Stimulated activated naive CD8-positive, alpha-beta T cell treated with anti-CD3 and anti-CD28 coated beads, Interleukin-15, Interleukin-2, amounts not matched to agents 100 U/mL and 50 U/mL, for 24 hours (primary cell): ENCODE measurements around the gene CNTN1.

ENCODE experiments used
- ATAC-seq: fragments of 150-1000 bp; cut with Tn5 transposase; one replicate; pipeline ENCODE4 v1.10.0; 2021
- DNase-seq: peaks from one replicate; pipeline ENCODE4 v3.0.0; 2021

The CNTN1 gene

DNA sequence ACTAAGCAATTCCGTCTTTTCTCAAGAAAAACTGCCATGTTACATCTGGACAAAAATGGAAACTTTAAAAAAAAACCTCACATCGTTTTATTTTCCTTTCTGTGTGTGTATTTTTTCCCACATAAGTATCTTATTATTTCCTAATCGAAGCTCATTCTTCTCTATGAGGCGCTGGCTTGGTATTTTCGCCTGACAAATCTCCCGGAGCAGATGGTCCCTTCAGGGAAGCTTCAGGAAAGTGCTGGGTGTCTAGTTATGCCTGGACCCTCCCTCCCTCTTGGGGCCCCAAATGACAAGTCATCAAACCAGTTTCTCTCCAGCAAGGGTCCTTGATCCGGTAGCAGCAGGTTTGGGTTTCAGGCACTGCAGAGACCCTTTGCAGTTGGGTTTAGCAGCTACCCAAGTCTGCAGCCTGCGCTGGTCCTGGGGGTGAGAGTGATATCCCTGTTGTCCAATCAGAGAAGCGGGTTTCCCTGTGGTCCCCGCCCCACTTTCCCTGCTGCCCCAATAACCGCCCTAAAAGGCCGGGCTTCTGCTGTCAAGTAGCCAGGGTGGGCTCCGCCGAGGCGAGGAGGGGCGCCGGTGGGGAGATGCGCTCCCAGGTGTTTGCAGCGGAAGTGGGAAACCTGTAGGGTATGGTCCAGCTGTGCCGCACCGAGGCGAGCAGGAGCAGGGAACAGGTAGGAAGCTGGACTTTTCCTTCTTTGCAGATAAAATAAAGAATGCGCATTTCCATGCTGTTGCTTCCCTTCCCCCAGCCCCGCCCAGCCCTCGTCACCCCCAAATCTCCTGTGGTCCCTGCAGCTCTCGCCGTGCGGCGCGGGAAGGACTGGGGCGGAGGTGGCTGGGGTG, at the start of gene CNTN1:
Gene CNTN1 (plus strand): TSS at position 527 of the 852 bp plus-strand sequence.
- no peak for ATAC-seq

DNA sequence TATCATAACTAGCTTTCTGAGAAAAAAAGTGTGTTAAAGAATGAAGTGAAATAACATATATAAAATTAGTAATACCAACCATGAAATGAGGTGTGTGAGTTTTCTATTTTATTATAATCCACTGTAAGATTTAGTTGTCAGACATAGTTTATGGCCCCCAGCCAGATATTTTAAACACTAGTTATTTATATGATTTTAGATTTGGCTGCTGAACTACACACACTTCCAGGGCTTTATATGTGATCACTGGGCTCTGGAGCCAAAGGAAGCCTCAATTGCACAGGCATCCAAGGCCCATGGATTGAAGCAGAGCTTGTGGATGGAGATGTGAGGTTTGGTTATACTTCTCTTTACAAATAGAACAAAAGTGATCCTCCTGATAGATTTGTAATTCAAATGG, 48.7 kb upstream of the CNTN1 start:
- no peak for DNase-seq
- ATAC-seq: no peak

More for the DNA sequence above, at the start of gene CNTN1:
- no peak for DNase-seq

DNA sequence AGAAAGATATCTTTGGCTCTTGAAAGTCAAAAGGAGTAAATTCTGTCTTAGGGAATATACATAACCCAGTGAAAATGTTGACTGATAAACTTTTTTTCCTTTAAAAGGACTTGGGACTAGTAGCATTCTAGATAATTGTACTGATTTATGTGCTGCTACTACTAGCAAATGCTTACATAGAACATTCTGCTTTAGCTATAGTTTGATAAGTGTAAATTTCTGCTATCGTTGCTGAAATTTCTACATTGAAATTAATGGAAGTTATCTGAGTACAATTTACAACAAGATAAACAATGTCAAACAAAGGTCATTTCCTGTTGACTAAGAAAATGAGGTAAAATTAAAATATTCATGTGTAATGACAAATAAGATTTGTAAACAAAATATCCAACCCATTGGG, 48.3 kb upstream of the CNTN1 start:
- ATAC-seq: no peak
- DNase-seq: no peak

DNA sequence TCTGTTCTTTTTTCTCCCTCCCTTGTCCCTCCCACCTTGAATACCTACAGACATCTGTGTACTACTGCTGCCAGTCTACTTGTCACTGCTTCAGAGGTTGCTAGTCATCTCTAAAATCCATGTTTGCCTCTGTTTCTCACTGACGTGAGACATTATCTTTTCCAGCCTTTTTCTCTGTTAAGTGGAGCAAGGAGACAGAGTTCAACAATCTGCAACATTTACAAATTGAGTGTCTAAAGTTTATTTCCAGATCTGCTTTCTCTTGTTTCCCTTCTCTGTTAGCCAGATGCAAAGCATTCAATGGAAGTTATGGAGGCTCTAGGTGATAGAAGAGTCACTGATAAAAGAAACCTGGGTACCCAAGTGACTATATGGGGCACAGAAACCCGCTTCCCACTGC, 47.5 kb upstream of the CNTN1 start:
- ATAC-seq: no peak
- no peak for DNase-seq

DNA sequence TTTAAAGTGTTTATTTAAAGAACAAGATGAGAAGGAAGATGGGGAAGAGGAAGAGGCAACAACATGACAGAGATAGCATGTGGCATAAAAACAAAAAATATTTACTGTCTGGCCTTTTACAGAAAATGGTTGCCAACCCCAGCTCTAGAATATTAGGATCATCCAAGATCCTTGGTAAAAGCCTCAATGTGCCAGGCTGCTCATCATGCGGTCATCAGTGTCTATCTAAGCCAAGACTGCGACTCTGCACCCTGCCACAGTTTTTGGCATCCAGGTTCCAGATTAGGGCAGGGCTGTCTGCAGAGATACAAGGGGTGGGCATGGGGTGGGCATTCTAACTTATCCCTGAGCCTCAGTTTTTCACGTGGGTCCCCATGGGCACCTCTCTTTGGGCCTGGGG, 46.9 kb upstream of the CNTN1 start:
- DNase-seq: no peak
- no peak for ATAC-seq

DNA sequence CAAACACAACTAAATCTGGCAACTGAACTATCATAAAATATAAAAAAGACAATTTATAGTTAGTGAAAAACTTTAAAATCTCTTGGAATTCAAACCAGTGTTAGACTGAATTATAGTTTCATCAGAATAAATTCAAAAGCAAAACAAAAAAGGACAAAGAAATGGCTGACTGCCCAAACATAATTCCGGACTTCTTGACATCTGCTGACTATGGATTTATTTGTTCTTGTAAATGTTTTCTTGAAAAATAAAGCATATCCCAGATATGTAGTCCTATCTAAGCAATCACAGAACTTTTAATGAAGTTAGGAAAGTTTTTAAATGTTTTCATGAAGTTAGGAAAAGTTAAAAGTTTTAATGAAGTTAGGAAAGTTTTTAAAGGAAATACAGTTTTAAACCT, 45.8 kb upstream of the CNTN1 start:
- DNase-seq (no peak), ATAC-seq (no peak)

DNA sequence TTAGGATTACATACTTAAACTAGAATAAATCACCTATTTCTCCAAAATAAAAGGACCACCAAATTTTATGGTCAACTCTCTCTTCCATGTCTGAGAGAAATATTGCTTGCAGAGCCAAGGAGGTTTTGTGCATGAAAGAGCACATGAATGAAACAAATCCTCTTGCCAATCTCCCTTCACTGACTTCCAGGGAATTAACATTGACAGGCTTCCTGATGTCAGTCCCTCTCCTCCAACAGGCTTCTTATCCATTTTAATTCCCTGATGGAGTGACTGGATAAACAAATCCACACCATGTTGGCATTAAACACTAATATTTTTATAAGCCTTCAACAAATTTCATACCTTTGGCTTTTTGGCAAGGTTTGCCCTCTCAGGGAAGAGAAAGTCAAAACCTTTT, 45.3 kb upstream of the CNTN1 start:
- no peak for DNase-seq
- no peak for ATAC-seq

DNA sequence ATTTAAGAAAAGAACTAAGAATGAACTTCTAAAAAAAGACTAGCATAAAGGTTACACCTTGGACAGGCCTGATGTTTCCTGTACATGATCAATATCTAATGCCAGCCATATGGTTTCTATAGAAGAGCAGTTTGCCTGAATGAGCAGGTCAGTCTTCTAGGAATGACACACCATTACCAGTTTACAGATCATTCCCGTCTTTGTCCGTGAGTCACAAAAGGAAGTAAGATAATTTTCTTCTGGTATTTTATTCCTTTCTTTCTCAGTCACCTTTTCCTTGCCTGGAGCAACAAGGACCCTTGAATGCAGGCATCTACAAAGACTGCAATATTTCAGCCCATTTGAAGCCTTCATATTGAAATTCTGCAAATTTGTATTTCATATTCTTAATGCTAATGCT, 44.6 kb upstream of the CNTN1 start:
- DNase-seq: no peak
- ATAC-seq: no peak

DNA sequence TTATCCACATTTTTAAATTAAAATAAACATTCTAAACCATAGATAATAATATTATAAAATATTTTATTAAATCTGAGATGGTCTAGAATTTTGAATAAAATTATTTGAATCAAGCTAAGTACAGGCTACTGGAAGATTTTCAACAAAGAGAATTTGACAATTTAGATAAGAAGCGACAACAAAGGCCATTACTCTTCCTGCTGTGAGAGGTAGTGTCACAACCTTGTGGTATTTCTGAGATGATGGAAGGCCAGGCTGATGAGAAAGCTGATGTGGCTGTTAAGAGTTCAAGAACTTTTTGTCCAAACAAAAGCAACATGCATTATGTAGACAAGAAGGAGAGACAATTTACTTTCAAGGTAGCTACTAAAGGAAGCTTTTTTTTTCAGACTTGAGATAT, 43.7 kb upstream of the CNTN1 start:
- no peak for DNase-seq
- no peak for ATAC-seq

DNA sequence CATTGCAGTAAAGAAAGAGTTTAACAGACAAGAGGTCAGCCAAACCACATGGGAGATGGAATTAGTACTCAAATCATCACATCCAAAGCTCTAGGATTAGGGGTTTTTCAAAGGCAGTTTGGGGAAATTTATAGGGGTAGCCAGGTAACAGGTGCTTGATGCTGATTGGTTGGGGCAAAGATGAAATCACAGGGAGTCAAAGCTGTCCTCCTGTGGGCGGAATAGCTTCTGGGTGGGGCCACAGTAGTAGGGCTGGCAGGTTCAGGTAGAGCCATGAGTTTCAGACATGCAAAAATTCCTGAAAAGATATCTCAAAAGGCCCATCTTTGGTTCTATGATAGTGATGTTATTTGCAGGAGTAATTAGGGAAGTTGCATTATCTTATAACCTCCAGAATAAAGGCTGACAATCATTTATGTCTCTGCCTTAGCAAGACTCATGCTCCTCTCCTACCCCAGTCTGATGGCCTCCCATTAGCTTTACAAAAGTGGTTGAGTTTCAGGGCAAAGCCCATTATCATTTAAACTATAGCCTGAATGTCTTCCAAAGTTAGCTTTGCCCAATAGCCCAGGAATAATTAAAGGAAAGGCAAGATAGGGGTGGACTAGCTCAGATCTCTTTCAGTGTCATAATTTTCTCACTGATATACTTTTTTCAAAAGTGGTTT, 42.1 kb upstream of the CNTN1 start:
- ATAC-seq (no peak), DNase-seq (no peak)

DNA sequence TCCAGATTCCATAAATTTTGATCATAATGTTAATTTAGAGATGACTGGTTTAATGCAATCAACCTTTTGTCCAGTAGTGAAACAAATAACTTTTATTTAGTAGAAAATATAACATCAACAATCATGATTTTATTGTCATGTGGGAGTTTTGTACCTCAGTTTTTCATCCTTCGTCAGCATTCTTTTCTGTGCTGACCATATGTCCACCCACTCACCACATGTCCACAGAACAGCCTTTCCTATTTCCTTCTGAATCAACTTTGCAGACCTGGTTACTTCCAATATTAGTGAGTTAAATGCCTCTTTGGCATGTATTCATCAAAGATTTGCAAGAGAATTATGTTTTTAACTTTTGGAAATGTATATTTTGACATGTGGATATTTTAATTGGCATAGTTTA, 36.8 kb upstream of the CNTN1 start:
- no peak for DNase-seq
- no peak for ATAC-seq

DNA sequence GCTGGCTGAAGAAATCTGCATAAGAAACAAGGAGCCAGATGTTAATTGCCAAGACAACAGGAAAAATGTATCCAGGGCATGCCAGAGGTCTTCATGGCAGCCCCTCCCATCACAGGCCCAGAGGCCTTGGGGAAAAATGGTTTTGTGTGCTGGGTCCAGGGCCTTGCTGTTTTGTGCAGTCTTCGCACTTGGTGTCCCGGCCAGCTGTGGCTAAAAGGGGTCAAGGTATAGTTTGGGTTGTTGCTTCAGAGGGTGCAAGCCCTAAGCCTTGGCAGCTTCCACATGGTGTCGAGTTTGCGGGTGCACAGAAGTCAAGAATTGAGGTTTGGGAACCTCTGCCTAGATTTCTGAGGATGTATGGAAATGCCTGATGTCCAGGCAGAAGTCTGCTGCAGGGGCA, 29.9 kb upstream of the CNTN1 start:
- no peak for ATAC-seq
- no peak for DNase-seq

DNA sequence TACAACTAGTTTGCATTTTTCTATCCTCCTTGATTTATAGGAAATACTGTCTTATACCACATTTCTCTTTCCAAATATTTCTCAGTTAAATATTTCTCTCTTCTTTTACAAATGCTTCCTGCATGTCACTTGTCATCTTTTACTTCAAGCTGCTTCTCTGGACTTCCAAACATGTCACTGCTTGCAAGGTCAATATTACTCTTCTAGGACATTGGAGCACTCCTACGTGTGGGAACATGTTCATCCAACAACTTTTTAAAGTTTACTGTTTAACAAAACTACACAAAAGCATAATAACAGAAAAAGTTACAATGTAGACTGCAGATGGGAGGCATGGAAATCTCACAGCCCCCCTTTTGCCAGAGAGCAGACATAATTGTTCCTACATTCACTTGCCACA, 28.5 kb upstream of the CNTN1 start:
- DNase-seq (no peak), ATAC-seq (no peak)

DNA sequence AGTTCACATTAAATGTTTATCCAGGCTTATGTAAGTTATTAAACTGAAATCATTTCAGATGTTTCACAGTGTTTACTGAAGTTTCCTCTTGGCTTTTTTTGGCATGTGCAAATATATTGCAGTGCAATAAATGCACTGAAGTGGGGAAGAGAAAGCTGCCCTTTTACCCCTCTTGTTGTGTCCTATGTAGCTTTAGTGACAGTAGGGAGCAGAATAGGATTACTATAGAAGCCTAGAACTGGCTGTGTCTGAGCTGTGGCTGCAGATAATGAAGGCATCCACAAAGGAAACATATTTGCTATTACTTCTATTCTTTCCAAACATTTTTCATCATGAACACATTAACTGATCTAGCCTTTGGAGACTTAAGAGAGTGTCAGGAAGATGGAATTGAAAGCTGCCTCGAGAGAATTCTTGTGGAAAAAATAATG, 24.1 kb upstream of the CNTN1 start:
- no peak for ATAC-seq
- DNase-seq: no peak

DNA sequence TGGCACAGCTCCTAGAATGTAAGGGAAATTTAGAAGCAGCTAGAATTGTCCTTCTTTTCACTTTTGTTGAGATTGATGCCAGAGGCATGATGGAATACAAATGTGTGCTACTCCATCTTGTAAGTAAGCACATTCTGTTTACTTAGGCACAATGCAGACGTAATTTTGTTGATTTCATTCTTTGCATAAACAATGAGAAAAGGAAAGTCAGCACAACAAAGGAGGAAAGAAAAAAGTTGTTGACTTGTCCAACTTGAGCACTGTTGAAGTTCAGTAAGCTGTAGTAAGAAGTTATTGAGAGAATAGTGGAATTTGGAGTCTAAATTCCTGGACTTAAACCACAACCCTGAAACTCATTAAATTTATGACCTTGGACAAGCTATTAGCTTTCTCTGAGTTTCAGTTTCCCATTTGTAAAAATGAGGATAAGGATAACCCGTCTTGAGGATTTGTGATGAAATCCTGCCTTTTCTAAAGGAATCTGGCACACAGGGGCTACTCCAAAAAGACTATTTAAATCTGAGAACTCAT, 19.4 kb upstream of the CNTN1 start:
- DNase-seq (no peak), ATAC-seq (no peak)

DNA sequence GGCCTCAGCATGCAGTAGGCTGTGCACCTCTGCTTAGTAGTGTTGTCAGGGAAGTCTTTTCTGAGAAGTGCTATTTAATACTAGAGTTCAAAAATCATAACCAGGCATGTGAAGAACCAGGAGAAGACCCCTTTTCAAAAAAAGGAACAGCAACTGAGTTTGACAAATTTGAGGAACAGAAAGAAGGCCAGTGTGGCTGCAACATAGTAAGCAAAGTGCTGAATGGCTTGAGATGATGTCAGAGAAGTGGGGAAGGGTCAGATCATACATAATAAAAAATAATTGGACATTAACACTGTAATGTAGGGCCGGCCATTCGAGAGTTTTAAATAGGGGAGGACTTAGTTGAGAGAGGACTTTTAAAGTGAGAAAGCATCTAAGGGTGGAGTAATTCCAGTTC, 11.1 kb upstream of the CNTN1 start:
- DNase-seq: no peak
- no peak for ATAC-seq

DNA sequence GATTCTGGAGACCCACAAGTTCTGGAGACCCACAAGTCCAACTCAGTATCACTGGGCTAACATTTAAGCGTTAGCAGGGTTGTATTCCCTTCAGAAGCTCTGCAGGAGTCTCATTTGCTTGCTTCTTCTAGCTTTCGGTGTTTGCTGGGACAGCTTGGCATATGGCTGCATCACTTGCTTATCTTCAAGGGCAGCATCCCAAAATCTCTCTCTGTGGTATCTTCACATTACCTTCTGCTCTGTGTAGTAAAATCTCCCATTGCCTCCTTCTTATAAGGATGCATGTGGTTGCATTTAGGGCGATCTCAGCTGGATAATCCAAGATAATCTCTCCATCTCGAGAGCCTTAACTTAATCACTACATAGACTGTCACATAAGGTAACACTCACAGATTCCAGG, 7.3 kb upstream of the CNTN1 start:
- ATAC-seq (no peak), DNase-seq (no peak)

DNA sequence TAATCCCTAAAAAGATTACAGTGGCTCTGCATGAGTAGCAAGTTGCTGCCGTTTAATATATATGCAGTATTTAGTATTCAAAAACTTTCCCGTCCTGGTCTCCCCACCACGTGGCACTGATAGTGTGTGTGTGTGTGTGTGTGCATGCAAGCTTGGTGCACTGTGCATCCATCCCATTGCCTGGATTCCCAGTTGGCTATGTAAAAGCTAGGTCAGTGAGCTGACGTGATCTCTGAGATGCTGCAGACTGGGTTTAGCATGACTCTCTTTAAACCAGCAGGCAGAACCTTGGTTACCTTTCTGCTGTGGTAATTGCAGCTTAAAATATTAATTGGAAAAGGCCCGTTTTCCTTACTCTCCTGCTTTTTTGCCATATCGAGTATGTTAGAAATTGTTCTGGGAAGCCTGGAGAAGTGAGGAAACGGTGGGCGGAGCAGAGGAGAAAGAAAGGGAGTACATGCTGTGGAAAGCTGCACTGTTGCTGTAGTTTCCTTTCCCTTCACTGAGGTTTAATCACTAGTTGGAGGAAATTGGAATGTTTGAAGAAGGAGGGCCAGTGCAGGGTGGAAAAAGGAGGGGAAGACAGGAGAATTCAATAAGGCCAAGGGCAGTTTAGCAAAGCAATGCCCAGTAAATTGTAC, 4.0 kb upstream of the CNTN1 start:
- ATAC-seq: no peak
- no peak for DNase-seq

DNA sequence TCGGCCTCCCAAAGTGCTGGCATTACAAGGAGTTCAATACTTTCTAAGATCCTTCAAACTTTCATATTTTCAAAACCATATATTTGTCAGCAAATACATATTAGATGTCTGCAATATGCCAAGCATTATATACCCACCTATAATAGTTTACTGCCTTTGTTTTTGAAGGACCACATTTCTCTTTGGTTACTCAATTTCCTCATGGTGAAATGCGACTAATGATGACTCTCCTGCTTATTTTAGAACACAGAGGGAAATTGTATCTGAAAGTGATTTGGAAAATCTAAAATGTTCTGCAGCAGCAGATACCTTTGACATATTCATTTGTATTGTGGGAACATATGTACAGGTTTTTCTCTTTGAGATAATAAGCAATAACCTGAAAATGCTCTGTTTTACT, 2.7 kb upstream of the CNTN1 start:
- DNase-seq (no peak), ATAC-seq (no peak)

DNA sequence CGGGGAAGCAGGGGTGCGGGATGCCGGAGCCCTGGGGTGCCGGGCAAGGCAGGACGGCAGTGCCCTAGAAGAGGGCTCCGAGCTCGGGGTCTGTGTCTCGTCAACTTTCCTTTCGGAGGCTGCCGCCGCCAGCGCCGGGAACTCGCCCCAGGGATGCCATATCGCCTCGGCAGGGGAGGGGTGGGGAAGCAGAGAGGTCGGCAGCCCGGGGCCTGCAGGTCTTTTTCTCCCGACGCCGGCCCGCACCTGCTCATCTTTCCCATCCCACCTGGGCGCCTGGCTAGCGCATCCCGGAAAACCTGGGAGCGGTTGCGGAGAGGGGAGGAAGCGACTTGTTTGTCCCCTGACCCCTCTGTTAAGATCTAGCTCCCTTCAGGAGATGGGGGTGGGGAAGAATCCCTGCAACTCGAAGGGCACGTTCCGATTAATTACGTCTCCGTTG, 547 bp downstream of the CNTN1 start:
- no peak for DNase-seq
- no peak for ATAC-seq

DNA sequence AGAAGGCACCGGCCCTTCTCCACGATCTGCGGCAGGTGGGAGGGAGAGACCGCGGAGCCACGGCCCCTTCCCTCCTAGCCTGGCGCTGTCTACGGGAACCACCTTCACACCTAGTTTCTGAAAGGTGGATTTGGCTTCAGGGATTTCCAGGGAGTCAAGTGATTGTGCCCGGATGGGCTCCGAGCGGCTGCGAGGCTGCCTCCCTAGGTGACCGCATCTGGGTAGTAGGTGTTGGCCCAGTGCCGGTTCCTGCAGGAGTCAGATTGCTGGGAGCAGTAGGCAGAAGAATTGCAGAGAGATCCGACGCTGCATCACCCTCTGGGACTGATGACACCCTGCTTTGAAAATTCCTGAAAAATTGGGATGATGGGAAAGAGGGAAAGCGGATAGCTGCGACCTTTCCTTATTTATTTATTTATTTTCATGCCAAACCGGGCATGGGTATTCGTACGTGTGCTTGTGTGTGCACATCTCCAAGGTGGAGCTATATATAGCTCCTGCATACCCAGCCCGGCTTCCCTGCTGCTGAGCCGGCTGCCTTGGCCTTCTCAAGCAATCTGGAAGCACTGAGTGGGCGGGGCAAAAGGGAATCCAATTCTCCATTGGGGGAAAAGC, 1.1 kb downstream of the CNTN1 start:
- ATAC-seq (no peak), DNase-seq (peak; percentile 2)

DNA sequence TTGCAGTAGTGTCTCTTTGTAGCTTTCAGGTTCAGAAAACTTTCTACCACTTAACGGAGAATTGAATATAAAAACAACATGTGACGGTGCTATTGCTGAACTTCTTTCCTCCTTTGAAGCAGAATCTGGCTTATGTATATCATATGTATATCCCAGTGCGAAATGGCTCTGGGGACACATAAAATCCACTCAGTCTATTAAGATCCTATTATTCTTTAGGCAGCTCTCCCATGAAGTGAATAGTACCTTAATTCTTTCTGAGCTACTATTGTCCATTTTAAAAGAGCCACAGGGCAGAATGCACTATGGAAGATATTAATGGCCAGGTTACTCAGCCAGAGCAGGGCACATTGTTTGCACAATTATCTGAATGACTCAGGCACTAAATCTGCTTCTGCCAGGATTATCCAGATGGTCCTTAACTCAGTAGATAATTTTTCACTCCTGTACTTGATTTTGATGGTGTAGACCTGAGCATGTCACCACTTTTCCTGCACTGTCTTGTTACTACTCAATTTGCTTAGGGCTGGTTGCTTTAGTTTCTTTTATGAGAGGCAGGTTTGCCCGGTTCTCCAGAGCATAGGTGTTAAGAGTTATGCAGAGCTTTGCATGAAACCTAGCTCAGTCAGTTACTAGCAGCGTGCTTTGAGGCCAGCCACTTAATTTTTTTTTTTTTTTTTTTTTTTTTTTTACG, 5.5 kb downstream of the CNTN1 start:
- ATAC-seq (no peak), DNase-seq (no peak)
